ENCODE measurements around the gene EMILIN1. TPM values are rescaled to one million over a fixed set of nuclear protein-coding genes. Genes with fewer than 3 reads are reported as not detected.

The EMILIN1 gene
- total RNA-seq (2021; fragmentation: NEBNext Ultra II Directional; extraction: Animal tissue kit (Norgen Biotek cat#: 25700)): 100 to 1,000 TPM; 144 to 208 (median 183) TPM
- long read RNA-seq, partial matches to known transcripts: 6 of 6 reads
- long read RNA-seq, other reads (novel, unspliced or antisense): 0 of 6 reads

DNA sequence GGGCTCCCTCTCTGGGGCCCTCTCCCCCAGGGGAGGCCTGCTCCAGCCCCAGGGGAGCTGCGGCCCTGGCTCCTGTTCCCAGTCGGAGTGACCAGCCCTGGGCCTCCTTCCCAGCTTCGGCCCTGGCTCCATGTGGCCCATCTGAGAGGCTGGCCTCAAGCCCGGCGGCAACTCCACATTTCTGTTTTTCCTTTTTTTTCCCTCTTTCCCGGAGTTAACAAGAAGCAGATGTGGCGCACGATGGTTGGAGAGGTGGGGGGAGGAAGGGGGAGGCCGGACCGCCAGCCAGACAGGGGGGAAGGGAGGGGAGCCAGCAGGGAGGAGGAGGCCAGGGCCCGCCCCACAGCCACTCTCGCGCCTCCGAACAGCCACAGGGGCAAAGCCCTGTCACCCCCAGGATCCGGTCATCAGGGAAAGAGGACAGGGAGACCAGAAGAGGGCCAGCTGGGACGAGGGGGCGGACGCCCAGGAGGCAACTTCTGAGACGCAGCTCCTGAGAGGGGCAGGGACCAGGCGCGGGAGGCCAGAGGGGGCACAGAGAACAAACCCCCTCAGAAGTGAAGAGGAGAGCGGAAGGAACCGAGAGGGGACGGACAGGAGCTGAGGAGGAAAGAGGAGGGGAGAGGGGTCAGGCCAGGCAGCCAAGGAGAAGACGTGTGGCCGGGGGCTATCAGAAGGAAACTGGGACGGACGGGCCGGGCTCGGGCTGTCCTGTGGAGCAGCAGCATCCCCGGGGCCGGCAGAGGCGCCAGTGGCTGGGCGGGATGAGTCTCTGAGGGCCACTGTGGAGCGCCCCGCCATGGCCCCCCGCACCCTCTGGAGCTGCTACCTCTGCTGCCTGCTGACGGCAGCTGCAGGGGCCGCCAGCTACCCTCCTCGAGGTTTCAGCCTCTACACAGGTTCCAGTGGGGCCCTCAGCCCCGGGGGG, at the start of gene EMILIN1:
Gene EMILIN1, plus strand, starts transcription at position 349 of the 928 bp plus-strand sequence. Its CDS starts 451 bp downstream, at position 800.
- Mint-ChIP-seq H3K4me1 (ENCODE audit: low read depth) (peaks cover 56% of the 10 kb centered on the region), H3K27me3 (ENCODE audit: insufficient read depth) (peaks cover 2% of the 10 kb centered on the region; the same call in 1 of the 2 replicates), H3K27ac (peak within 1 kb of the TSS; percentile 96), H3K4me3 (peak within 1 kb of the TSS; percentile 96), H3K9me3 (no peaks in the 10 kb centered on the region), H3K36me3 (ENCODE audit: low read depth) (peaks cover 12% of the 10 kb centered on the region; the same call in 1 of the 2 replicates)
- TF ChIP-seq, protein P1, sequence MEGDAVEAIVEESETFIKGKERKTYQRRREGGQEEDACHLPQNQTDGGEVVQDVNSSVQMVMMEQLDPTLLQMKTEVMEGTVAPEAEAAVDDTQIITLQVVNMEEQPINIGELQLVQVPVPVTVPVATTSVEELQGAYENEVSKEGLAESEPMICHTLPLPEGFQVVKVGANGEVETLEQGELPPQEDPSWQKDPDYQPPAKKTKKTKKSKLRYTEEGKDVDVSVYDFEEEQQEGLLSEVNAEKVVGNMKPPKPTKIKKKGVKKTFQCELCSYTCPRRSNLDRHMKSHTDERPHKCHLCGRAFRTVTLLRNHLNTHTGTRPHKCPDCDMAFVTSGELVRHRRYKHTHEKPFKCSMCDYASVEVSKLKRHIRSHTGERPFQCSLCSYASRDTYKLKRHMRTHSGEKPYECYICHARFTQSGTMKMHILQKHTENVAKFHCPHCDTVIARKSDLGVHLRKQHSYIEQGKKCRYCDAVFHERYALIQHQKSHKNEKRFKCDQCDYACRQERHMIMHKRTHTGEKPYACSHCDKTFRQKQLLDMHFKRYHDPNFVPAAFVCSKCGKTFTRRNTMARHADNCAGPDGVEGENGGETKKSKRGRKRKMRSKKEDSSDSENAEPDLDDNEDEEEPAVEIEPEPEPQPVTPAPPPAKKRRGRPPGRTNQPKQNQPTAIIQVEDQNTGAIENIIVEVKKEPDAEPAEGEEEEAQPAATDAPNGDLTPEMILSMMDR (IDR thresholded peaks at IDR 0.05): no peak; the same call in 1 of the 2 replicates
- DNase-seq: peak; percentile 89

DNA sequence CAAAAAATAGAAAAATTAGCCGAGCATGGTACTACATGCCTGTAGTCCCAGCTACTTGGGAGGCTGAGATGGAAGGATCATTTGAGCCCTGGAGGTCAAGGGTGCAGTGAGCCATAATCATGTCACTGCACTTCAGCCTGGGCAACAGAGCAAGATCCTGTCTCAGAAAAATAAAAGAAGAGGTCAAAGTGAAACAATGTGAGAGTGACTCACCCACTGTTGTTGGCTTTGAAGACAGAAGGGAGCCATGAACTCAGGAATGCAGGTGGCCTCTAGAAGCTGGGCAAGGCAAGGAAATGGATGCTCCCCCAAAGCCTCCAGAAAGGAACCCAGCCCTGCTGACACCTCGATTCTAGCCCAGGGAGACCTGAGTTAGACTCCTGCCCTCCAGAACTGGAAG, 49.4 kb upstream of the EMILIN1 start:
- H3K9me3 Mint-ChIP-seq: no peaks in the 10 kb centered on the region
- DNase-seq: no peak
- H3K27me3 Mint-ChIP-seq (ENCODE audit: insufficient read depth): peaks cover 7% of the 10 kb centered on the region
- H3K4me1 Mint-ChIP-seq (ENCODE audit: low read depth): peaks cover 40% of the 10 kb centered on the region
- H3K27ac Mint-ChIP-seq: no peak overlapping the region
- peaks cover 42% of the 10 kb centered on the region for H3K36me3 Mint-ChIP-seq (ENCODE audit: low read depth)
- no peak overlapping the region for H3K4me3 Mint-ChIP-seq
- TF ChIP-seq, protein P1 (IDR thresholded peaks at IDR 0.05): no peak

DNA sequence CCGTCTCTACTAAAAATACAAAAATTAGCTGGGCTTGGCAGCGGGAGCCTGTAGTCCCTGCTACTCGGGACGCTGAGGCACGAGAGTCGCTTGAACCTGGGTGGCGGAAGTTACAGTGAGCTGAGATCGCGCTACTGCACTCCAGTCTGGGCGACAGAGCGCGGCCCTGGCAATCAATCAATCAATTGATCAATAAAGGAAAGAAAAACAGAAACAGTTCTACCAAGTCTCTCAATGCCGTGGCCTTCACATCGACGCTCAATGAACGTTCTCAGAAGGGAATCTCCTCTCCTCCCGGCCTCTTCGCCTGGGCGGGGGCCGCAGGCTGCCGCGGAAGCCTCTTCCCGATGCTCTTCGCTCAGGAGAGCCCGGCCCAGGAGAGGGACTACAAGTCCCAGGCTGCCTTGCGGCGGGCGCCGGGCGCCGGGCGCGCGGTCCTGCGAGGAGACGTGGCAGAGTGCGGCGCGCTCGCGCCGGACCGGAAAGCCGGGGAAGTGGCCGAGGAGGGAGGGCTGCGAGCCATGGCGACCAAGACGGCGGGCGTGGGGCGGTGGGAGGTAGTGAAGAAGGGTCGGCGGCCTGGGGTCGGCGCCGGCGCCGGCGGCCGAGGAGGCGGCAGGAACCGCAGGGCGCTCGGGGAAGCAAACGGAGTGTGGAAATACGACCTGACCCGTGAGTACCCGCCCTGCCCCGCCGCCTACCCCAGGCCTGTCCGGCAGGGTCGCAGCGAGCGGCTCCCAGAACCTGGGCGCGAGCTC, 45.7 kb upstream of the EMILIN1 start, which contains the start of gene TMEM214:
Gene TMEM214, plus strand, starts transcription at position 471 of the 758 bp plus-strand sequence. Its CDS starts 51 bp downstream, at position 522.
- H3K4me3 Mint-ChIP-seq: peak within 1 kb of the TSS; percentile 94
- peak; percentile 82 for DNase-seq
- H3K9me3 Mint-ChIP-seq: no peaks in the 10 kb centered on the region
- TF ChIP-seq, protein P1 (IDR thresholded peaks at IDR 0.05): no peak; the same call in 1 of the 2 replicates
- peaks cover 9% of the 10 kb centered on the region for H3K27me3 Mint-ChIP-seq (ENCODE audit: insufficient read depth)
- H3K36me3 Mint-ChIP-seq (ENCODE audit: low read depth): peaks cover 66% of the 10 kb centered on the region
- peaks cover 50% of the 10 kb centered on the region for H3K4me1 Mint-ChIP-seq (ENCODE audit: low read depth)
- H3K27ac Mint-ChIP-seq: peak within 1 kb of the TSS; percentile 89

DNA sequence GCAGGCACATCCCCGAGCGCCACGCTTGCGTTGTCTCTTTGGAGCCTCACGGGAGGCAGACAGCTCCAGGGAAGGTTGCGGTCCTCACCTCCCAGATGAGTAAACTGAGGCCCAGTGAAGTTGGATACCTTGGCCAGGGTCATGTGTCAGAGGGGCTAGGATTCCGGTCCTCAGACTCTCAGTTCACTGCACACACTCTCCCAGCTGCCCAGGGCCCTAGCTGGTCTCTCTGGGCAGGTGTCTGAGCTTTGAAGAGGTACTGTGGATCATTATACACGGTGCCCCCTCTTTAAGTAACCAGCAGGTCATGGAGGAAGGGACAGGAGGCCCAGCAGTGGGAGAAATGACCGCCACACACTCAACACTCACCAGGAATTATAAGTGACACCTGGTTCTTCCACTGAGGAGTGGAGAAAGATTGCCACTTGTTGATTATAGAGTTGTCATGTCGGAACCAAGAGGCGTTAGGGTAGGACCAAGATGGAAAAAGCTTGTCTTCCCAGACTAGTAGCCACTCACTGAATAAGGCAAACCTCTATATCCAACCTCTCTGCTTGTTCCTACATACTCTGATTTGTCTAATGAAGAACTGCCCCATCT, 45.1 kb upstream of the EMILIN1 start:
- peaks cover 50% of the 10 kb centered on the region for H3K4me1 Mint-ChIP-seq (ENCODE audit: low read depth)
- H3K36me3 Mint-ChIP-seq (ENCODE audit: low read depth): peaks cover 66% of the 10 kb centered on the region
- peak overlapping the region; percentile 89 for H3K27ac Mint-ChIP-seq
- TF ChIP-seq, protein P1 (IDR thresholded peaks at IDR 0.05): no peak
- H3K9me3 Mint-ChIP-seq: no peaks in the 10 kb centered on the region
- peak overlapping the region; percentile 94 for H3K4me3 Mint-ChIP-seq
- H3K27me3 Mint-ChIP-seq (ENCODE audit: insufficient read depth): peaks cover 9% of the 10 kb centered on the region
- DNase-seq: no peak

DNA sequence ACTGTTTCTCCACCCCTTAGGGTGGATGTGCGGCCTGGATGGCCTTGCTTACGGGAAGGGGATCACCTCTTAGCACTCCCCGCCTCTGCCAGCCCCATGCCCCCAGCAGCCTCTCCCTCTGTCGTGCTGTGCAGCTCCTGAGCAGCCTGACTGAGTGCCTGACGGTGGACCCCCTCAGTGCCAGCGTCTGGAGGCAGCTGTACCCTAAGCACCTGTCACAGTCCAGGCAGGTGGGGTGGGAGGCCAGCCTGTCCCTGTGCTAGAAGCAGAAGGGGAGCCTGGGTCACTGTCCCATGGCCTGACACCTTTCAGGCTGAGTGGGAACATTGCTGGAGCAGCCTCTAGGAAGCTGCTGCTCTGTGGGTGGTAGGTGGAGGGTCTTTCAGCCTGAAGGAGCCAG, 40.4 kb upstream of the EMILIN1 start:
- no peak overlapping the region for H3K4me3 Mint-ChIP-seq
- H3K27me3 Mint-ChIP-seq (ENCODE audit: insufficient read depth): peaks cover 2% of the 10 kb centered on the region
- no peak for DNase-seq
- H3K27ac Mint-ChIP-seq: no peak overlapping the region
- H3K9me3 Mint-ChIP-seq: no peaks in the 10 kb centered on the region
- peaks cover 53% of the 10 kb centered on the region for H3K36me3 Mint-ChIP-seq (ENCODE audit: low read depth)
- H3K4me1 Mint-ChIP-seq (ENCODE audit: low read depth): peaks cover 41% of the 10 kb centered on the region
- TF ChIP-seq, protein P1 (IDR thresholded peaks at IDR 0.05): no peak
